HG03469 (cell line): ENCODE measurements around the gene TWIST2.

Experiments used
- ATAC-seq: cut with Tn5 transposase; IDR thresholded peaks from one replicate; pipeline ENCODE4 v1.9.1; 2021; ENCODE audit warnings: mild to moderate bottlenecking, moderate library complexity, moderate number of reproducible peaks; ENCODE audit not compliant: unreplicated experiment

Gene TWIST2

DNA sequence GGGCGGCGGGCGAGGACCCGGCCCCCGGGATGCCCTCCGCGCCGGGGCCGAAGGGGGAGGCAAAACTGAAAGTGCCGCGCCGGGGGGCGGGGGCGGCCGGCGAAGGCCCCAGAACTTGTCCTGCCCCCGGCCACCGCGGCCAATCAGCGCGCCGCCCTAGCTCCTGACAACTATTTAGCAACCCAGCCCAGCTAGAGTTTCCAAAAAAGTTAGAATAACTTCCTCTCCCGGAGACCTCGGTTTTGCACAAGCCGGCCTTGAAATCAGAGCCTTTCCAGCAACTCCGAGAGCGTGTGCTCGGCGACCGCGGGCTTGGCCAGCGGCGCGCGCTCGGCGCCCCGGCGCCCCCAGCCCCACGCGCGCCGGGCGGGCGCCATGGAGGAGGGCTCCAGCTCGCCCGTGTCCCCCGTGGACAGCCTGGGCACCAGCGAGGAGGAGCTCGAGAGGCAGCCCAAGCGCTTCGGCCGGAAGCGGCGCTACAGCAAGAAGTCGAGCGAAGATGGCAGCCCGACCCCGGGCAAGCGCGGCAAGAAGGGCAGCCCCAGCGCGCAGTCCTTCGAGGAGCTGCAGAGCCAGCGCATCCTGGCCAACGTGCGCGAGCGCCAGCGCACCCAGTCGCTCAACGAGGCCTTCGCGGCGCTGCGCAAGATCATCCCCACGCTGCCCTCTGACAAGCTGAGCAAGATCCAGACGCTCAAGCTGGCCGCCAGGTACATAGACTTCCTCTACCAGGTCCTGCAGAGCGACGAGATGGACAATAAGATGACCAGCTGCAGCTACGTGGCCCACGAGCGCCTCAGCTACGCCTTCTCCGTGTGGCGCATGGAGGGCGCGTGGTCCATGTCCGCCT is at the start of gene TWIST2:
TWIST2 (plus strand) TSS at position 245 of the 850 bp plus-strand sequence; CDS start at position 376, 131 bp downstream.
- ATAC-seq, result no peak

DNA sequence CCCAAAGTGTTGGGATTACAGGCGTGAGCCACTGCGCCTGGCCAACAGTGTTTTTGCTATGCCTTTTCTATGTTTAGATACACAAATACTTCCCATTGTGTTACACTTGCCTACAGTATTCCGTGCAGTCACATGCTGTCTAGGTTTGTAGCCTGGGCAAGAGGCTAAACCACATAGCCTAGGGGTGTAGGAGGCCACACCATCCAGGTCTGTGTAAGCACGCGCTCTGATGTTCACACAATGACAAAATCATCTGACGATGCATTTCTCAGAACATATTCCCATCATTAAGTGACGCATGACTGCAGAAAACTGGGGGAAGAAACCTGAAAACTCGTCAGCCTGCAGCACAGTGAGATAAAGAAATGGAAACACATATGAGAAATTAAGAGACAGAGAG is 46.1 kb upstream of the TWIST2 start:
- ATAC-seq, result no peak

DNA sequence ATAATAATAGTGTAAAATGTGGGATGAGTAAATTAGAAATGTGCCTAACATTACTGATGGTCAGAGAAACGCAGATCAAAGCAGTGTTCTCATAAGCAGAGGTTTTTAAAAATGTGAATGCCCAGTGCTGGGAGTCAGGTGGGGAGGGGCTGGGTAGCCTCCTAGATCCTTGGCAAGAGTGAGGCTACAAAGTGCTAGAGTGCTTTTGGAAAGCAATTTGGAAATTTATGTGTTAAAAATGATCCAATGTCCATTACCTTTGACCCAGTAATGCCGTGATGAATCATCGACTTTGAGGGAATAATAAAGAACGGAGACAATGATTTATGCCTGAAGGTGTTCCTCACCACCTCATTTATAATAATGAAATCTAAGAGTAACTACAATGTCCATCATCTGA is 44.9 kb upstream of the TWIST2 start:
- no peak for ATAC-seq

DNA sequence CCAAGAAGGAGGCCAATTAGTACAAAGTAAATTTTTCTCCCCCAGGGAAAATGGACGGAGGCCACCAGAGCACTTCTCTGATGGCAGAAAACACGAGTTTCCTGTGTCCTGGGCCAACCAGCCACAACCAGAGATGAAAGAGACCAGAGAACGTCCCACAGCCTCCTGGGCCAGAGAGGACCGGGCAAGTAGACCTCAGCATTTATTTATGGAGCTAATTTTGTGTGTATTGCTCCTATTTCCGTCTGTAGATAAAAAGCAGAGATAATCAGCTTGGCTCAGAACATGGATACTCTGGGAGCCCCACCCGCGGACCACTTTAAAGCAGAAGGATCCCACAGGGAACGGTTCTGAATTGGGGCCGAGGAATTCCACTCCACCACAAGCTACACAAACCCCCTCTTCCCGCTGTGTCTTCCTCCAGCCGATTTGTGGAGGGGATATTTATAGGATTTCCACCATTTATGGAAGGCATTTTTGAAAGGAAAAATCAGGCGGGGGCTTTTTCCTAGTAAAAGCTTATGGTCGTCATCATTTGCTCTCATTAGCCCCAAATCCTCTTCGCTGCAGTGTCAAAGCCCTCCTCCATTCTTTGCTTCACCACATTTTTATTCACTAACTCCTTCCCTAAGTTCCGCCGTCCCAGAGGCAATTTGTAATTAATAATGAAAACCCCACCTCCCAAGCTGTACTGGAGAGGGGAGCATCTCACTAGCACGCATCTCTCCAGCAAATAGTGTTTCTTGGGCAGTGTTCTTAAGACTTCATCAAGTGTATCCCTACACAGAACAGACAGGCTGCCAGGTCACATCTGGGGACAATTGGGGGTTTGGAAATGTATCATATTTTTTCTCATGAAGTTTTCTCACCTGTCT is 43.7 kb upstream of the TWIST2 start:
- ATAC-seq, result no peak

DNA sequence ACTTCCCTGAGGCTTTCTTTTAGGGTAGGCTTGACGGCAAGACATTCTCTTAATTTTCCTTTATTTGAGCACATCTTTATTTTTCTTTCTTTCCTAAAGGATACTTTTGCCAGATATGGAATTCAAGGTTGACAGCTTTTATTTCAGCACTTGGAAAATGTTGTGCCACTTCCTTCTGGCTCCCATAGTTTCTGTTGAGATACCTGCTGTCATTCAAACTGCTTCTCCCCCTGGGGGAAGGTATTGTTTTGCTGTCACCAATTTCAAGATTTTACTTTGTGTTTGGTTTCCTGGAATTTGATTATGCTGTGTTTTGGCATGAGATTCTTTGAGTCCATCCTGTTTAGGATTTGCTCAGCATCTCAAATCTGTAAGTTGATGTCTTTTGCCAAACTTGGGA is 39.1 kb upstream of the TWIST2 start:
- no peak for ATAC-seq

DNA sequence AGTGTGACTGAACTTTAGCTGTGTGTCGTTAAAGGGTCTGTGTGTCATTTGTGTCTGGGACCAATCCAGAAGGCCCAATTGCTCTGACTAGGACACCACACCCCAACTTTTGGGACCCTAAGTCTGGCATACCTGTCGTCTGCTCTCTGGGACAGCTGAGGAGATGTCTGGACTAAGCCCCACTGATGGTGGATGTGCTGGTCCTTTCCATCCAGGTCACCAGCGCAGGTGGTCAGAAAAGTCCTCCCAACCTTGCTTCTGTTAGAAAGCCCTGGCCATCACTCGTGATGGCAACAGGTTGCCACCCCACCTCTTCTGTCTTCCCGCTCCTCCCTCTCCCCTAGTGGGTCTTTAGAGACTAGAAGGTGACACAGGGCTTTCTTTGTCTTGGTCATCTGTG is 37.6 kb upstream of the TWIST2 start:
- ATAC-seq, result no peak

DNA sequence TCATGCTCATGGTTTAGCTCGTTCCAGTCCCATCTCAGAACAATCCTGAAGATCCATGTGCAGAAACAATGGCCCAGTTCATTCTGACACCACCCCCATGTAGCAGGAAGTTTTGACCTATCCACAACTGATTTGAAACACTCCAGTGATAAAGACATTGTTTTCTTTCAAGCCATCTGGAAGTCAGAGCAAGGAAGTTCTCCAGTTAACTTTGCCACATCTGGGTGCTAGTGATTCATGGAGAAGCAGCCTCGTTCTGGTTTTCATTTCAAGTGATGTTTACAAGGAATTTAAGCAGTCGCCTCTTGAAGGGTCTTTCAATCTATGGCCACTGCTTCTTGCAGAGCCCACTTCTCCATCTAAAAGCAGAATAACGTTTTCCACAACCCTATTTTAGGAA is 36.6 kb upstream of the TWIST2 start:
- no peak for ATAC-seq

DNA sequence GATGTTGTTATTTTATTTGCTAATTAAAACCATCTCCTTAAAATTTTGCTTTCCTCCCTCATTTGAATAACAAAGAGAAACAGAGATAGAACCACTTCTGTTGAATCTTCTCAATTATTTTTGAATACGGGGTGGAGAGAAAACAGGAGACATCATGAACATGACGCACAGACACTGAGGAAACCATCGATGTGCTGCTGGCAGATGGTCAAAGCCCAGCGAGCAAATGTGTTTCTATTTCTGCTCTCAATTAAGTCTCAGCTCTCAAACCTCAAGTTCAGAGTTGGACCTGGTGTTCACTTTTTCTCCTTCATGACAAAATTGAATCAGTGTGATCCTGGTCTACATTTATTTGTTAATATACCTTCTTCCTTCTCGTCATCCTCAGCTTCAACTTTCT is 36.1 kb upstream of the TWIST2 start:
- ATAC-seq, result no peak

DNA sequence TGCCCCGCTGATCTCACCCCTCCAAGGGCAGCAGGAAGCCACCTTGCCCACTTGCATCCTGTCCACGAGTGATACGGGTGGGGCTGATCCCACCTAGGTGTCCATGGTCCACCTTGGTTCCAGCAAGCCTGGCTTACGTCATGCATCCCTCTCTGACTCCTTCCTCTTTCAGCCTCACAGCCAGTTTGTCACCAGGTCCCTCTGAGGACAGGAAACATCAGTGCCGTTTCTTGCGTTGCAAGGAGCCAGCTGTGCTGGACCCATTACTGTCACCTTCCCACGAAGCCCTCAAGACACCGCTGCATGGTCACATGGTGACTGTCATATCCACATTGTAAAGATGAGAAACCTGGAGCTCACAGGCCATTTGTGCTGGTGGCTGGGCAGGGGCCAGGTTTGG is 34.8 kb upstream of the TWIST2 start:
- no peak for ATAC-seq

DNA sequence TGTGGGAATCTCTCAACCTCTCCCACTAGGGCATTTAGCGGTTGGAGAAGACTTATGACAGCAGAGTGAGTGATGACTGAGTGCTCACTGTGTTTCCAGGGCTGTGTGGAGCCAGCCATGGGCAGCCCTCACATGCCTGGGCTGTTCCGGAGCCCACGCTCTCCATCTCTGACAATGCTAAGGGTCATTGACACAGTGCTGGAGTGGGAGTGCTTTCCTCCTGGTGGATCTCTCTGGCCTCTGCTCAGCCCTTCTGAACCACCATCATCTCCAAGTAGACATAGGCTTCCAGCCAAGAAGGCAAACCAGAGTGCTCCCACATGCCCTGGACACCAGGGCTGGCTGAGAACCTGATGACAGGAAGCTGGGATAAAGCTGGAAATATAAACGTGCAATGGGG is 33.1 kb upstream of the TWIST2 start:
- ATAC-seq, result no peak

DNA sequence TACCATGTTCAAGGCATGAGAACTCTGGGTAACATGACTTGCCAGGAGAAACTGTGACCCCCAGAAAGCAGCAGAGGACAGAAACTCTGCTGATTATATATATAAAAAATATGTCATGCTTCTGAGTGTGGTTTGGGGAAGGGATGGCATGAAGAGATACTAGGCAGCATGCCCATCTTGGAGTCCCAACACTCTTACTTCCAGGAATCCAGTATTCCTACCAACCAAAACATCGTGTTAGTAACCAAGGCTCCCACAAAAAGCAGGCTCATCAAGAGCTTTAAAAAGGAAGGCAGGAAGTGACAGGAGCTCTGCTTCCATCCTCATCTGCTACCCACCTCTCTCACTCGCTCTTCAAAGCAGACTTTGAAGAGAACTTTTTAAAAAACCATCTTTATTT is 31.6 kb upstream of the TWIST2 start:
- ATAC-seq, result no peak

DNA sequence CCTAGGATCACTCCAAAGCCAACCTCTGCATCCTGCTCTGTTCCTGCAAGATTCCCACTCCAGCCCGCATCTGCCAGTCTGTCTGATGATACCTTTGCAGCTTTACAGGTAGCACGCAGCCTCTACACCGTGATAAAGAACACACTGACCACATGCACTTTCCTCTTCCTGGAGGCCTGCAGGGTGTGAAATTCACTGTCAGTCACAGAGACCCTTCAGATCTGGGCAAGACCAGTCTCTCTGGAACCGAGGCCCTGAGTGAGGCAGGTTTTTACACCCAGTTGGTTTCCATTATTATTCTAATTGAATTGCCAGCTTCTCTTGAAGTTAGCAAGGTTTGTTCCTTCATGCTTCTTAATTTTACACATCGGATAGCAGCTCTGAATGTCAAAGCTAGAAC is 30.5 kb upstream of the TWIST2 start:
- no peak for ATAC-seq

DNA sequence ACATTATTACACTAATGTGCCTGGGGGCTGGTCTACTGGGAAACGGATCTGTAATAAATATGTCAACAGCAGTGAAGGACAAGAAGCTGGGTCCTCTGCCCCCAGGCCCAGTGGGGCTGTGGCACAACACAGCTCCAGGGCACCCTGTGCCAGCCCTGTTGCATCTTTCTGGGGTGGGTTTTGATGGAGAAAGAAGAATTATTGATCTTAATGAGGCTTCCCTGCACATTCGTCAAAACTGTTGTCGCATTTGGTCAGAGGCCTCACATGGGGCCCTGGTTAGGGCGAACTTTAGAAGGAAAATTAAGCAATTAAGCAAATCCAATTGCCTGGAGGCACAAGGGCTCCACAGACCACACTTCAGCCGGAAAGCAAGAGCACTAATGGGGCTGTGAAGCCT is 30.0 kb upstream of the TWIST2 start:
- ATAC-seq, result no peak

DNA sequence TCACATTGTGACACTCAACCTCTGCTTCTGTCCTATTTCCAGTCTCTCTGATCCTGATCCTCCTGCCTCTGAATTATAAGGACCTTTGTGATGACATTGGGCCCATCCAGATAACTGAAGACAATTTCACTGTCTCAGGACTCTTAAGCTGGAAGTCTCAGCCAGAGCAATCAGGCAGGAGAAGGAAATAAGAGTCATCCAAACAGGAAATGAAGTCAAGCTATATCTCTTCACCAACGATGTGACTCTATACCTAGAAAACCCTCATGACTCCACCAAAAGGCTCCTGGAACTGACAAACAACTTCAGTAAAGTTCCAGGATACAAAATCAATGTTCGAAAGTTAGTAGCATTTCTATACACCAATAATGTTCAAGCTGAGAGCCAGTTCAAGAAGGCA is 29.3 kb upstream of the TWIST2 start:
- ATAC-seq, result no peak

DNA sequence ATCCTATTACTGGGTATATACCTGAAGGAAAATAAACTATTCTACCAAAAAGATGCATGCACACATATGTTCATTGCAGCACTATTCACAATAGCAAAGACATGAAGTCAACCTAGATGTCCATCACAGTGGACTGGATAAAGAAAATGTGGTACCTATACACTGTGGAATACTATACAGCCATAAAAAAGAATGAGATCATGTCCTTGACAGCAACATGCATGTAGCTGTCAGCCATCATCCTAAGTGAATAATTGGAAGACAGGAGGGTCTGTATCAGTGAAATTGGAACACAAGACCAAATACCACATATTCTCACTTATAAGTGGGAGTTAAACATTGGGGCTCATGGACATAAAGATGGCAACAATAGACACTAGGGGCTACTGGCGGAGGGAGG is 27.7 kb upstream of the TWIST2 start:
- ATAC-seq, result no peak

DNA sequence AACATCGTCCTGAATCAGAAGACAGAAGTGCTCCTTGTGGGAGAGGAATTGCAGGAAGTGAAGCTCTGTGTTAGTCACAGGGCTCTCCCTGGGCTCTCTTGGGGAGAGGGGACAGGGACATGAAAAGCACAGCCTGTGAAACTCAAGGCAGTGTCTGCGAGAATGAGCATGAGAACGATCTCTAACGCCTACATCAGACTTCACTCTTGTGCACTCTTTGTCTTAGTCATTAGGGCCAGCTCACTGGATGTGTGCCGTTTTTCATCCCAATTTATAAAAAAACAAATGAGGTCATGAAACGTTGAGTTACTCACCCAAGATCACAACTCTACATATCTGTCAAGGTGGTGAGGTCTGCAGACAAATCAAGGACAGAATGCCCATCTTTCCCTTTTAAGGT is 27.0 kb upstream of the TWIST2 start:
- ATAC-seq, result no peak

DNA sequence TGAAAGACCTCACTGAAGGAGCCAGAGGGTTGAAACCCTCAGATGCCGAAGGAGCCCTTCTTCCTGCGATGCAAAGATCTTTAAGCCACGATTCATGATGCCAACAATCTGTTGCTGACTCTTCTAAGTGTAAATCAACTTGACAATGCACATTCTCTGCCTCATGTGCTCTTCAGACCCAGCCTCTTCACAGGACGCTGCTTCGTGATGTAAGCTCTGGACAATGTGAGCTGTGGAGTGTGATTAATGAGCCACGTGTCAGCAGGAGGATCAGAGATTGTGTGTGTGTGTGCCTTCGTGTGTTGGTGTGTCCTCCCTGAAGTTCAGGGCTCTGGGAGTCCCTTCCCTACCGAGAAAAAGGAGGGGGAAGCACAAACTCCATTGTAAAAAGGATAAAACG is 26.5 kb upstream of the TWIST2 start:
- no peak for ATAC-seq

DNA sequence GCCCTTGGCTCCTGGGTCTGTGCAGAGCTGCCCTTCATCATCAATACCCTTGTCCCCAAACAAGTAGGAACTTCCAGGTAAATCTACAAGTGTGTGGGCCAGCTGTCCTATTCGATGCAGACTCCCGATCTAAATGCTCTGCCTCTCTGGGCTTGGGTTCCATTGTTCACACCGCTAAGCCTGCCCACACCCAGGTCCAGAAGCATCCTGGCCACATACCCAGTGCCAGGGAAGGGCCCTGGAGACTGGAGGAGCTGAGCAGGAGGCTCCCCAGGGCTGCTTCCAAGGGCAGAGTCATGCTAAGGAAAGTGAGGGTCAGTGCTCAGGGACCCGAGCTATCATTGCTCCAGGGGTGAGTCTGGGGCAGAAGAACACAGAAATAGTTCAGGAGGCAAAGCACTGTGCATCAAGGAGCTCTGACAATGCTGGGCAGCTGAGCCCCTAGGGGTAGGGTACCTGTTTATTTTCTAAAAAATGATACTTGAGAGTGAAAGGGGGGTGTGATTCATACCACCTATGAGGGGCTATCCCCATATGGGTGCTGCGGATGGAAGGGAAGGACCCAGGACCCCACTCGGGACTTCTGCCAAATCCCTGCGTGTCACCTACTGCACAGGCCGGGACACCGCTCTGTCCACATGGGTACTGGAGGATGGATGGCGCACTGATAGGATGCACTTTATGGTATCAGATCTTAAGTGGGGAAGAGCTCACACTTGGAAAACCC is 25.8 kb upstream of the TWIST2 start:
- ATAC-seq, result no peak

DNA sequence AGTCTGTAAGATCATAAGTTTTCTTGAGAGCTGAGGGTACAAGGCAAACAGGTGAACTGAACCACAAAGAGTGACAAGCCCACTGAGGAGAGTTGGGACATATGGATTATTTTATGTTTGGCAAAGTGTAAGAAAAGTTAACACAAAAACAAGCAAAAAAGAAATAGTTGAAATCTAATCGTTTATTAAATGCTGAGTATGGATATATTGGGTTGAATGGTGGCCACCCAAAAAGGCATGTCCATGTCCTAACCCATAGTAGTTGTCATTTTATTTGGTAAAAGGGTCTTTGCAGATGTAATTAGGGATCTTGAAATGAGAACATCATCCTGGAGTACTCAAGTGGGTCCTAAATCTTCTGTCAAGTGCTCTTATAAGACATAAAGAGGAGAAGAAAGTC is 24.9 kb upstream of the TWIST2 start:
- ATAC-seq, result no peak

DNA sequence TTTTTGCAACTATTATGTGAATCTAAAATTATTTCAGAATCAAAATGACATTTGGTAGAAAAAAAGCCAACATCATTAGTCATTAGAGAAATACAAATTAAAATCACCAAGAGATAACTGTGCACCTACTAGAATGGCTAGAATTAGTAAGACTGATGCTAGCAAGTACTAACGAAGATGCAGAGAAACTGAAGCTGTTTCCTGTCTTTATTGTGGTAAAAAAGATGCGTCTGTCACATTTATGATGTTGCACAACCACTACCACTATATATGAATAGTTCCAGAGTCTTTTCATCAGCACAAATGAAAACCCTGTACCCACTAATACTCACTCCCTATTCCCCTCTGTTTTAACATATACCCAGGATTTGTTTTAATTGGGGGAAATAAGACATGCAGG is 16.7 kb upstream of the TWIST2 start:
- no peak for ATAC-seq

DNA sequence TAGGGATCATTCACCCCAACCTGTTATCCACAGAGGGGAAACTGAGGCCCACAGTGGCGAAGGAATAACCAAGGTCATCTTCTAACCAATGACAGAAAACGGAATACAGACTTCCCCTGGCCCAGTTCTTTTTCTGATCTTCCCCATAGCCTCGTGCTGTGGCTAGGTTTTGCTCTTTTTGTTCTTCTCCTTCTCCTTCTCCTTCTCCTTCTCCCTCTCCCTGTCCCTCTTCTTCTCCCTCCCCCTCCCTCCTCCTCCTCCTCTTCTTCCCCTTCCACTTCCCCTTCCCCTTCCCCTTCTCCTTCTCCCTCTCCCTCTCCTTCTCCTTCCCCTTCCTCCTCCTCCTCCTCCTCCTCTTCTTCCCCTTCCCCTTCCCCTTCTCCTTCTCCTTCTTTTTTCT is 12.9 kb upstream of the TWIST2 start:
- ATAC-seq, result no peak
